ENCODE results near the gene ACTRT1. TPM values are rescaled to one million over a fixed set of nuclear protein-coding genes. Genes with fewer than 3 reads are reported as not detected.

ACTRT1 gene
- total RNA-seq = not detected

DNA sequence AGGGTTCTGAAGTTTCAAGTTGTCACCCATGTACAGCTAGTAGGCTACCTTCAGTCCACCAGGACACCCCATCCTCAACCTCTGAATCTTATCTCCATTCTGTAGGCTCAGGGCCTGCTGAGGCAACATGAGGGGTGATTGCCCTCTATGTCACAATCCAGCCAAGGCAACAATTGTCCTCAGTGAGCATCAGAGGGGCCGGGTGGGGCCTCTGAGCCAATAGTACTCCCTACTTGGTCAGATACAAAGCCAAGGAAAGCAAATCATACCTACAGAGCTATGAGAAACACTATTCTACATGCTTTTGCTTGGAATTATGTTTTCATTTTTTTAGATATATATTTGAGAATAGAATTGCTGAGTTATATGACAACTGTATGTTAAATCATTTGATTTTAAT is at the start of gene ACTRT1:
Gene ACTRT1, minus strand, starts transcription at position 101 of the 400 bp plus-strand sequence. CDS start 197 bp downstream, outside the sequence.
- Mint-ChIP-seq H3K4me1 (no peaks in the 10 kb centered on the region), H3K27me3 (no peaks in the 10 kb centered on the region), H3K36me3 (no peaks in the 10 kb centered on the region), H3K9me3 (no peaks in the 10 kb centered on the region), H3K4me3 (no peak within 1 kb of the TSS), H3K27ac (no peak within 1 kb of the TSS)
- no peak for DNase-seq

DNA sequence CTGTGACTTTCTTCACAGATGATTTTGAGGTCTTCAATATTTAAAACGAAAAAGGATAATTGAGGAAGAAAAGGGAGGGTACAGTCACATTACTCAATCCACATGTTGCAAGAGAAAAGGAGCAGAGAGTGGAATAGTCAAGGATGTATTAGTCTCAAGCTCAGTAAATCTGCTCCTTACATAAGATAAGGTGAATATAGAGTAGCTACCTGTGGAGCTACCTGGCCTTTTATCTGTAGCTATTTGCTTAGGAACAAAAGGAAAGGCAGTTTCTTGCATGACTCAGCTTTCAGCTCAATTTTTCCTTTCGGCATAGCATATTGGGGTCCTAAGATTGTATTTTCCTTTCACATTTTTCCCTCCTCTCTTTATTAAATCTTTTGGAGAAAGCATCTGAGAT is 26.3 kb upstream of the ACTRT1 start:
- H3K27ac Mint-ChIP-seq = no peak overlapping the region
- H3K36me3 Mint-ChIP-seq = no peaks in the 10 kb centered on the region
- H3K9me3 Mint-ChIP-seq = no peaks in the 10 kb centered on the region
- H3K27me3 Mint-ChIP-seq = no peaks in the 10 kb centered on the region
- no peak for DNase-seq
- no peak overlapping the region for H3K4me3 Mint-ChIP-seq
- H3K4me1 Mint-ChIP-seq = no peaks in the 10 kb centered on the region

DNA sequence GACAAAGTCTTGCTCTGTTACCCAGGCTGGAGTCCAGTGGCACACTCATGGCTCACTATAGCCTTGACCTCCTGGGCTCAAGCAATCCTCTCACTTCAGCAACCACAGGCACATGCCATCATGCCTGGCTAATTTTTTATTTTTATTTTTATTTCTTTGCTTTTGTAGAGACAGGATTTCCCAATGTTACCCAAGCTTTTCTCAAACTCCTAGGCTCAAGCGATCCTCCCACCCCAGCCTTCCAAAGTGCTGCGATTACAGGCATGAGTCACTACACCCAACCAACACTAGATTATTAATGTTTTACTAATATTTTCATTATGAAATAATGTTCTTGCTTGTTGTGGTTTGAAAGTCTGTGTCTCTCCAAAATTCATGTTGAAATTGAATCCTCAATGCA is 5.2 kb upstream of the ACTRT1 start:
- Mint-ChIP-seq H3K27ac (no peak overlapping the region), H3K36me3 (no peaks in the 10 kb centered on the region), H3K4me3 (no peak overlapping the region), H3K9me3 (peaks cover 2% of the 10 kb centered on the region), H3K4me1 (no peaks in the 10 kb centered on the region), H3K27me3 (no peaks in the 10 kb centered on the region)
- no peak for DNase-seq

DNA sequence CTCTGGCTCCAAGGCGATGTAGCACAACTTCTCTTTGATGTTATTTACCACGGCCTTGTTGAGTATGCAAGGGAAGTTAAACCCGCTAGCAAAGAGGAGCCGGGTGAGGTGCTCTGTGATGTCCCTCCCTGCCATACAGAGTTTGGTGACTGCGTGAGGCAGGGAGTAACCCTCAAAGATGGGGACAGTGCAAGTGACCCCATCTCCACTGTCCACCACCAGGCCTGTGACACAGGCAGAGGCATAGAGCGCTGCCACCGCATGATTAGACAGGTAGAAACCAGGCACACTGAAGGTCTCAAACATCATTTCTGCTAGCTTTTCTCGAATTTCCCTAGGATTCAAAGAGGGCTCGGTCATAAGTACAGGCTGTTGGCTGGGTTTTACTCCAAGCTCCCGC is 677 bp downstream of the ACTRT1 start:
- no peaks in the 10 kb centered on the region for H3K27me3 Mint-ChIP-seq
- no peaks in the 10 kb centered on the region for H3K36me3 Mint-ChIP-seq
- no peaks in the 10 kb centered on the region for H3K4me1 Mint-ChIP-seq

DNA sequence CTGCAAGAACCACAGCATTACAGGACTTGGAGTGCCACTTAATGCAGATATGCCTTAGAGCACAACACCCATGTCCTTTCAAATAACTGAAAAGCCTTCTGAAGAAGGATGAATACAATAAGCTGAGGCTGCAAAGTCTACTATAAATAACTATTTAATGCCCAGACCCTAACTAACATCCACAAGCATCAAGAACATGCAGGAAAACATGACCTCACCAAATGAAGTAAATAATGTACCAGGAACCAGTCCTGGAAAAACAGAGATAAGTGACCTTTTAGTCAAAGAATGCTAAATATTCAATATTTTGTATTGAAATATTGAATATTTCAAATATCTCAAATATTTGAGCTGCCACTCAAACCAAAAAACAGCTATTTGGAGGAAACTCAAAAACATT is 16.9 kb downstream of the ACTRT1 start:
- Mint-ChIP-seq H3K36me3 (no peaks in the 10 kb centered on the region), H3K4me1 (no peaks in the 10 kb centered on the region), H3K4me3 (no peak overlapping the region), H3K27me3 (no peaks in the 10 kb centered on the region), H3K9me3 (no peaks in the 10 kb centered on the region), H3K27ac (no peak overlapping the region)
- DNase-seq = no peak

More for the DNA sequence above, 677 bp downstream of the ACTRT1 start:
- DNase-seq = no peak
- peaks cover 2% of the 10 kb centered on the region for H3K9me3 Mint-ChIP-seq
- no peak overlapping the region for H3K4me3 Mint-ChIP-seq
- no peak overlapping the region for H3K27ac Mint-ChIP-seq

DNA sequence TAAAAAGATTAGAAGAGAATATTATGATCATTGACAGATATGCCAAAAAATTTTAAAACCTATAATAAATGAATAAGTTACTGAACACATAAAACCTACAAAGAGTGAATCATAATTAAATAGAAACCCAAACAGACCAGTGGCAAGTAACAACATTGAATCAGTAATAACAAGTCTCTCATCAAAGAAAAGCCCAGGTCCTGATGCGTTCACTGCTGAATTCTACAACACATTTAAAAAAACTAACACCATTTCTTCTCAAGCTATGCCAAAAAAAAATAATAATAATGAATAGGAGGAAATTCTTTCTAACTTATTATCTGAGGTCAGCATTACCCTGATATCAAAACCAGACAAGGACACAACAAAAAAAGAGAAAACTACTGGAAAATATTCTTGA is 30.6 kb downstream of the ACTRT1 start:
- Mint-ChIP-seq H3K27ac (no peak overlapping the region), H3K4me1 (no peaks in the 10 kb centered on the region), H3K4me3 (no peak overlapping the region), H3K36me3 (no peaks in the 10 kb centered on the region), H3K9me3 (peaks cover 2% of the 10 kb centered on the region), H3K27me3 (no peaks in the 10 kb centered on the region)
- DNase-seq = no peak

DNA sequence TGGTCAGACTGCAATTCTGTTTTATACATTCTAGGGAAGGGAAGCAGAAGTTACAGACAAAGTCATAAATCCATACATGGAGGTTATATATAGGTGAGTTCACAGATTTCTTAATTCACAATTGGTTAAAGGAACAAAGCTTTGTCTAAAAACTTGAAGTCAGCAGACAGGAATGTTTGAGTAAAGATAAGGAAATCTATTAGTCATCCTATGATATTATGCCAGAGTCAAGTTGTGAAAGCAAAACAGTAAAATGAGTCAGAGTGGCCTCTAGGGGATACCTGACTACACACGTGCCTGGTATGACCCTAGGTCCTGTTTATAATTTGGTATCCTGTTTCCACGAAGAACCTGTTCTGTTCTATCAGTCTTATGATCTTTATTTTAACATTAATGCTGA is 31.5 kb downstream of the ACTRT1 start:
- Mint-ChIP-seq H3K4me1 (no peaks in the 10 kb centered on the region), H3K9me3 (peaks cover 4% of the 10 kb centered on the region), H3K27ac (no peak overlapping the region), H3K4me3 (no peak overlapping the region), H3K36me3 (no peaks in the 10 kb centered on the region), H3K27me3 (no peaks in the 10 kb centered on the region)
- DNase-seq = no peak

DNA sequence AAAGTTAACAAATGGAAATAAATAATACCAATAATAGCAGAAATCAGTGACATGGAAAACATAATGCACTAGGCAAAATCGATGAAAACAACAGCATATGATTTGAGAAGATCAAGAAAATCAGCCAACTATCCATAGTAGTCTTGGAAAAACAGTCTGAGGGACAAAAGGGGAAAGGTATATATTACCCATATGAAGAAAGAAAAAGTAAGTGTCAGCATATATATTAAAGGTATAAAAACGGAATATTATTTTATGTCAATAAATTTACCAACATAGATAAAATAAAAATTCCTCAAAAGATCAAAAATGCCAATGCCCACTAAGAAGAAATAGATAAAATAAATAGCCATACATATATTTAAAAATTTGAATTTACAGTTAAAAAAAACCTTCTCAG is 33.0 kb downstream of the ACTRT1 start:
- Mint-ChIP-seq H3K27me3 (no peaks in the 10 kb centered on the region), H3K4me1 (no peaks in the 10 kb centered on the region), H3K27ac (no peak overlapping the region), H3K9me3 (peaks cover 4% of the 10 kb centered on the region), H3K4me3 (no peak overlapping the region), H3K36me3 (no peaks in the 10 kb centered on the region)
- no peak for DNase-seq

DNA sequence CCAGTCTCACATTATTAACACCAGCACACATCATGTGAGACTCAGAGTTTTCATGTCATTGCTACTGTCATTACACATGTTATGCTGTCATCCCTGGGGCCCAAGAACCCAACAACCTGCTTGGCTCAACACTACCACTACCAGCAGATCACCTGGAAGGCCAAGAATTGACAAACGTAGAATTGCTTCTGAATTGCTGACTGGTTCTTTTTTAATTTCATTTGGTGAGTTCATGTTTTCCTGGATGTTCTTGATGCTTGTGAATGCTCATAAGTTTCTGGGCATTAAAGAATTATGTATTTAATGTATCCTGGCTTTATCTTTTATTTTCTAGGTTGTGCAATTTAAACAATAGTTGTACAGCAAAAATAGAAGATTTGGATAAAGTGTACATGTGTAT is 40.2 kb downstream of the ACTRT1 start:
- H3K27me3 Mint-ChIP-seq = no peaks in the 10 kb centered on the region
- H3K4me3 Mint-ChIP-seq = no peak overlapping the region
- peaks cover 2% of the 10 kb centered on the region for H3K9me3 Mint-ChIP-seq
- no peaks in the 10 kb centered on the region for H3K4me1 Mint-ChIP-seq
- no peak overlapping the region for H3K27ac Mint-ChIP-seq
- no peaks in the 10 kb centered on the region for H3K36me3 Mint-ChIP-seq
- DNase-seq = no peak

DNA sequence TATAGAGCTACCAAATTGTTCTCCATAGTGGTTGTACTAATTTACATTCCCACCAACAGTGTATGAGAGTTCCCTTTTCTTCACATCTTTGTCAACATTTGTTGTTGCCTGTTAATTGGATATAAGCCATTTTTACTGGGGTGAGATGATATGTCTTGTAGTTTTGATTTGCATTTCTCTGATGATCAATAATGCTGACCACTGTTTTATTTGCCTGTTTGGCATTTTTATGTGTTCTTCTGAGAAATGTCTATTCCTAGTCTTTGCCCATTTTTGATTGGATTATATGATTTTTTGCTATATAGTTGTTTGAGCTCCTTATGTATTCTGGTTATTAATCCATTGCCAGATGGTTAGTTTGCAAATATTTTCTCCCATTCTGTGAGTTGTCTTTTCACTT is 44.3 kb downstream of the ACTRT1 start:
- H3K4me1 Mint-ChIP-seq = no peaks in the 10 kb centered on the region
- no peak overlapping the region for H3K27ac Mint-ChIP-seq
- H3K9me3 Mint-ChIP-seq = no peaks in the 10 kb centered on the region
- no peak for DNase-seq
- no peaks in the 10 kb centered on the region for H3K27me3 Mint-ChIP-seq
- no peak overlapping the region for H3K4me3 Mint-ChIP-seq
- no peaks in the 10 kb centered on the region for H3K36me3 Mint-ChIP-seq
